HEK293 (cell line): ENCODE data around the gene ADCY3.

Experiments
- RBAK ChIP-seq: fragments of 450-650 bp; formaldehyde crosslinking; IDR thresholded peaks from 2 replicates; pipeline ENCODE4 v1.5.1; 2016; ENCODE audit warnings: missing biosample characterization, missing genetic modification characterization
- SETDB1 ChIP-seq: IDR thresholded peaks from one replicate; pipeline ENCODE4 v1.6.1; 2017; ENCODE audit warnings: mild to moderate bottlenecking, low read length, moderate library complexity, mixed read lengths; ENCODE audit not compliant: insufficient read length
- ZBTB1 ChIP-seq: fragments of 450-650 bp; formaldehyde crosslinking; IDR thresholded peaks from 2 replicates; pipeline ENCODE4 v1.5.1; 2016; ENCODE audit warnings: missing biosample characterization, missing genetic modification characterization
- ZNF138 ChIP-seq: fragments of 450-650 bp; formaldehyde crosslinking; IDR thresholded peaks from 2 replicates; pipeline ENCODE4 v1.5.1; 2016; ENCODE audit warnings: missing biosample characterization, missing genetic modification characterization, borderline replicate concordance
- ZNF211 ChIP-seq: fragments of 450-650 bp; formaldehyde crosslinking; IDR thresholded peaks from 2 replicates; pipeline ENCODE4 v1.5.1; 2016; ENCODE audit warnings: low read depth, missing biosample characterization, missing genetic modification characterization
- ZNF391 ChIP-seq: fragments of 450-650 bp; formaldehyde crosslinking; IDR thresholded peaks from 2 replicates; pipeline ENCODE4 v1.5.1; 2016; ENCODE audit warnings: low read depth, missing biosample characterization, missing genetic modification characterization, borderline replicate concordance
- ZNF521 ChIP-seq: fragments of 450-650 bp; formaldehyde crosslinking; IDR thresholded peaks from 2 replicates; pipeline ENCODE4 v1.5.1; 2017; ENCODE audit warnings: missing biosample characterization, mild to moderate bottlenecking, missing genetic modification characterization
- ZNF677 ChIP-seq: fragments of 450-650 bp; IDR thresholded peaks from 2 replicates; pipeline ENCODE4 v1.5.0; 2018; ENCODE audit warnings: missing biosample characterization, mild to moderate bottlenecking, missing genetic modification characterization, moderate library complexity
- ZNF701 ChIP-seq: fragments of 450-650 bp; formaldehyde crosslinking; IDR thresholded peaks from 2 replicates; pipeline ENCODE4 v1.5.1; 2016; ENCODE audit warnings: missing biosample characterization, missing genetic modification characterization
- ZSCAN23 ChIP-seq: fragments of 450-650 bp; formaldehyde crosslinking; IDR thresholded peaks from 2 replicates; pipeline ENCODE4 v1.5.1; 2016; ENCODE audit warnings: missing biosample characterization, missing genetic modification characterization
- TF ChIP-seq, protein P1 (sequence below): fragments of 450-650 bp; formaldehyde crosslinking; IDR thresholded peaks from 2 replicates; pipeline ENCODE4 v1.5.1; 2016; ENCODE audit warnings: missing biosample characterization, missing genetic modification characterization
- TF ChIP-seq, protein P2 (sequence below): fragments of 450-650 bp; formaldehyde crosslinking; IDR thresholded peaks from 2 replicates; pipeline ENCODE4 v1.5.1; 2016; ENCODE audit warnings: missing biosample characterization, missing genetic modification characterization
- TF ChIP-seq, protein P3 (sequence below): fragments of 450-650 bp; IDR thresholded peaks from 2 replicates; pipeline ENCODE4 v1.5.1; 2018; ENCODE audit warnings: missing biosample characterization, missing genetic modification characterization
- TF ChIP-seq, protein P4 (sequence below): fragments of 450-650 bp; formaldehyde crosslinking; IDR thresholded peaks from 2 replicates; pipeline ENCODE4 v1.5.1; 2016; ENCODE audit warnings: missing biosample characterization, missing genetic modification characterization

DNA sequence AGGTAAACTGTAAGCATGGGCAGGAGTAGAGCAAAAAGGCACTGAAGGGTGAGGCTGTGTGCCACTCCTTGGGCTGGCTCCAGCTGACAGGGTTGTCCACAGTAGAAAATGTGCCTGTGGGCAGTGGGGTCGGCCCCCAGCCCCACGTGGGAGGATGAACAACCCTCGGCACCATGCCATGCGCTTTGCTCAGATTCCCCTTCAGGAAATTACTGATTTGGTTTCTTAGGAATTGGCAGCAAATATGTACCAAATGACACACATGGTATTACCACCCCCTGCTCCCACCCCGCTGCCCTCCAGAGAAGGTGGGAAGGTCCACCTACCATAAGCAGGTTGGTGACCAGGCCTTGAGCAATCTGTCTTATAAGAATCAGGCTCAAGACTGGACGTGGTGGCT lies 13.6 kb downstream of the ADCY3 start:
- TF ChIP-seq, protein P1, sequence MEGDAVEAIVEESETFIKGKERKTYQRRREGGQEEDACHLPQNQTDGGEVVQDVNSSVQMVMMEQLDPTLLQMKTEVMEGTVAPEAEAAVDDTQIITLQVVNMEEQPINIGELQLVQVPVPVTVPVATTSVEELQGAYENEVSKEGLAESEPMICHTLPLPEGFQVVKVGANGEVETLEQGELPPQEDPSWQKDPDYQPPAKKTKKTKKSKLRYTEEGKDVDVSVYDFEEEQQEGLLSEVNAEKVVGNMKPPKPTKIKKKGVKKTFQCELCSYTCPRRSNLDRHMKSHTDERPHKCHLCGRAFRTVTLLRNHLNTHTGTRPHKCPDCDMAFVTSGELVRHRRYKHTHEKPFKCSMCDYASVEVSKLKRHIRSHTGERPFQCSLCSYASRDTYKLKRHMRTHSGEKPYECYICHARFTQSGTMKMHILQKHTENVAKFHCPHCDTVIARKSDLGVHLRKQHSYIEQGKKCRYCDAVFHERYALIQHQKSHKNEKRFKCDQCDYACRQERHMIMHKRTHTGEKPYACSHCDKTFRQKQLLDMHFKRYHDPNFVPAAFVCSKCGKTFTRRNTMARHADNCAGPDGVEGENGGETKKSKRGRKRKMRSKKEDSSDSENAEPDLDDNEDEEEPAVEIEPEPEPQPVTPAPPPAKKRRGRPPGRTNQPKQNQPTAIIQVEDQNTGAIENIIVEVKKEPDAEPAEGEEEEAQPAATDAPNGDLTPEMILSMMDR = no peak
- TF ChIP-seq, protein P2, sequence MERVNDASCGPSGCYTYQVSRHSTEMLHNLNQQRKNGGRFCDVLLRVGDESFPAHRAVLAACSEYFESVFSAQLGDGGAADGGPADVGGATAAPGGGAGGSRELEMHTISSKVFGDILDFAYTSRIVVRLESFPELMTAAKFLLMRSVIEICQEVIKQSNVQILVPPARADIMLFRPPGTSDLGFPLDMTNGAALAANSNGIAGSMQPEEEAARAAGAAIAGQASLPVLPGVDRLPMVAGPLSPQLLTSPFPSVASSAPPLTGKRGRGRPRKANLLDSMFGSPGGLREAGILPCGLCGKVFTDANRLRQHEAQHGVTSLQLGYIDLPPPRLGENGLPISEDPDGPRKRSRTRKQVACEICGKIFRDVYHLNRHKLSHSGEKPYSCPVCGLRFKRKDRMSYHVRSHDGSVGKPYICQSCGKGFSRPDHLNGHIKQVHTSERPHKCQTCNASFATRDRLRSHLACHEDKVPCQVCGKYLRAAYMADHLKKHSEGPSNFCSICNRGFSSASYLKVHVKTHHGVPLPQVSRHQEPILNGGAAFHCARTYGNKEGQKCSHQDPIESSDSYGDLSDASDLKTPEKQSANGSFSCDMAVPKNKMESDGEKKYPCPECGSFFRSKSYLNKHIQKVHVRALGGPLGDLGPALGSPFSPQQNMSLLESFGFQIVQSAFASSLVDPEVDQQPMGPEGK (tag by site-specific recombination) = no peak
- TF ChIP-seq ZBTB1 (tag by site-specific recombination) (no peak), ZNF211 (no peak), RBAK (tag by site-specific recombination) (no peak), SETDB1 (no peak), ZNF677 (no peak), ZNF701 (no peak), ZNF138 (tag by site-specific recombination) (no peak), ZNF521 (tag by site-specific recombination) (no peak), ZNF391 (no peak), ZSCAN23 (tag by site-specific recombination) (no peak)
- TF ChIP-seq, protein P3, sequence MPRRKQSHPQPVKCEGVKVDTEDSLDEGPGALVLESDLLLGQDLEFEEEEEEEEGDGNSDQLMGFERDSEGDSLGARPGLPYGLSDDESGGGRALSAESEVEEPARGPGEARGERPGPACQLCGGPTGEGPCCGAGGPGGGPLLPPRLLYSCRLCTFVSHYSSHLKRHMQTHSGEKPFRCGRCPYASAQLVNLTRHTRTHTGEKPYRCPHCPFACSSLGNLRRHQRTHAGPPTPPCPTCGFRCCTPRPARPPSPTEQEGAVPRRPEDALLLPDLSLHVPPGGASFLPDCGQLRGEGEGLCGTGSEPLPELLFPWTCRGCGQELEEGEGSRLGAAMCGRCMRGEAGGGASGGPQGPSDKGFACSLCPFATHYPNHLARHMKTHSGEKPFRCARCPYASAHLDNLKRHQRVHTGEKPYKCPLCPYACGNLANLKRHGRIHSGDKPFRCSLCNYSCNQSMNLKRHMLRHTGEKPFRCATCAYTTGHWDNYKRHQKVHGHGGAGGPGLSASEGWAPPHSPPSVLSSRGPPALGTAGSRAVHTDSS = no peak
- TF ChIP-seq, protein P4, sequence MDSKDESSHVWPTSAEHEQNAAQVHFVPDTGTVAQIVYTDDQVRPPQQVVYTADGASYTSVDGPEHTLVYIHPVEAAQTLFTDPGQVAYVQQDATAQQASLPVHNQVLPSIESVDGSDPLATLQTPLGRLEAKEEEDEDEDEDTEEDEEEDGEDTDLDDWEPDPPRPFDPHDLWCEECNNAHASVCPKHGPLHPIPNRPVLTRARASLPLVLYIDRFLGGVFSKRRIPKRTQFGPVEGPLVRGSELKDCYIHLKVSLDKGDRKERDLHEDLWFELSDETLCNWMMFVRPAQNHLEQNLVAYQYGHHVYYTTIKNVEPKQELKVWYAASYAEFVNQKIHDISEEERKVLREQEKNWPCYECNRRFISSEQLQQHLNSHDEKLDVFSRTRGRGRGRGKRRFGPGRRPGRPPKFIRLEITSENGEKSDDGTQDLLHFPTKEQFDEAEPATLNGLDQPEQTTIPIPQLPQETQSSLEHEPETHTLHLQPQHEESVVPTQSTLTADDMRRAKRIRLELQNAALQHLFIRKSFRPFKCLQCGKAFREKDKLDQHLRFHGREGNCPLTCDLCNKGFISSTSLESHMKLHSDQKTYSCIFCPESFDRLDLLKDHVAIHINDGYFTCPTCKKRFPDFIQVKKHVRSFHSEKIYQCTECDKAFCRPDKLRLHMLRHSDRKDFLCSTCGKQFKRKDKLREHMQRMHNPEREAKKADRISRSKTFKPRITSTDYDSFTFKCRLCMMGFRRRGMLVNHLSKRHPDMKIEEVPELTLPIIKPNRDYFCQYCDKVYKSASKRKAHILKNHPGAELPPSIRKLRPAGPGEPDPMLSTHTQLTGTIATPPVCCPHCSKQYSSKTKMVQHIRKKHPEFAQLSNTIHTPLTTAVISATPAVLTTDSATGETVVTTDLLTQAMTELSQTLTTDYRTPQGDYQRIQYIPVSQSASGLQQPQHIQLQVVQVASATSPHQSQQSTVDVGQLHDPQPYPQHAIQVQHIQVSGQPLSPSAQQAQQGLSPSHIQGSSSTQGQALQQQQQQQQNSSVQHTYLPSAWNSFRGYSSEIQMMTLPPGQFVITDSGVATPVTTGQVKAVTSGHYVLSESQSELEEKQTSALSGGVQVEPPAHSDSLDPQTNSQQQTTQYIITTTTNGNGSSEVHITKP (tag by site-specific recombination) = no peak
